Sigmoid colon (tissue), 7 donors: ENCODE measurements around the gene SULT1C4. TPM values are rescaled to one million over a fixed set of nuclear protein-coding genes. Genes with fewer than 3 reads are reported as not detected.

ENCODE experiments used
- DNase-seq: peaks from one replicate; pipeline ENCODE4 v3.0.0-alpha.2; 2019
- H3K27ac ChIP-seq, 4 donors: fragments of 200-600 bp; sonication (generic); one replicate each; pipeline ENCODE4 v1.5.1; 2016 to 2019; ENCODE audit warnings: mild to moderate bottlenecking in 1 of 4
- H3K27me3 ChIP-seq, 3 donors: fragments of 200-600 bp; sonication (generic); one replicate each; pipeline ENCODE4 v1.5.1; 2019; ENCODE audit warnings: mild to moderate bottlenecking in 1 of 3
- H3K36me3 ChIP-seq, 4 donors: fragments of 200-600 bp; sonication (generic); one replicate each; pipeline ENCODE4 v1.5.1; 2016 to 2019
- H3K4me1 ChIP-seq, 4 donors: fragments of 200-600 bp; sonication (generic); one replicate each; pipeline ENCODE4 v1.5.1; 2017 to 2019
- H3K4me3 ChIP-seq, 4 donors: fragments of 200-600 bp; sonication (generic); one replicate each; pipeline ENCODE4 v1.5.1; 2017 to 2019; ENCODE audit warnings: mild to moderate bottlenecking in 2 of 4, moderate library complexity in 1 of 4
- H3K9me3 ChIP-seq, 4 donors: fragments of 200-600 bp in 3 of 4; sonication (generic) in 3 of 4; one replicate each; pipeline versions ENCODE4 v1.5.1 to v1.6.1; 2013 to 2019
- EP300 ChIP-seq, 4 donors: sonication (generic); formaldehyde crosslinking; IDR thresholded peaks; one replicate each; pipeline ENCODE4 v1.6.1; 2017; ENCODE audit warnings: antibody characterized with exemption in 4 of 4
- POLR2A ChIP-seq, 2 donors: fragments of 450-650 bp; IDR thresholded peaks; one replicate each; pipeline ENCODE4 v1.6.1; 2016; ENCODE audit warnings: antibody characterized with exemption in 2 of 2, mild to moderate bottlenecking in 2 of 2, moderate library complexity in 2 of 2
- POLR2AphosphoS5 ChIP-seq, 4 donors: sonication (generic); formaldehyde crosslinking; IDR thresholded peaks; one replicate each; pipeline ENCODE4 v1.6.1; 2017; ENCODE audit warnings: antibody characterized with exemption in 4 of 4
- WGBS, 2 donors: extraction: QIAGEN DNeasy Blood & Tissue Kit; methylation state at CpG; one replicate each; pipeline ENCODE4 v1.1.7; 2013; 5-methylcytosine and 5-hydroxymethylcytosine counted together
- intact Hi-C: fragments of 100-400 bp; cut with DNase I; formaldehyde crosslinking; loops from one replicate; pipeline ENCODE4 v1.15.1; 2023
- polyA plus RNA-seq, 3 donors: library from polyadenylated mRNA; stranded (reverse); fragments of 200-250 nt; gene quantifications; one replicate each; pipeline ENCODE4 v1.2.3, GENCODE V29; 2013
- total RNA-seq, 4 donors: library from RNA; depleted of rRNA; stranded (reverse); fragments of >200 nt; gene quantifications; one replicate each; pipeline ENCODE4 v1.1.0, GENCODE V29; 2016
- TF ChIP-seq, protein P1 (sequence below), 4 experiments: fragments of 450-650 bp in 3 of 4; fragments of 200-600 bp in 1 of 4; IDR thresholded peaks; one replicate each; pipeline ENCODE4 v1.5.1; 2016 to 2019; ENCODE audit warnings: antibody characterized with exemption in 4 of 4, mild to moderate bottlenecking in 3 of 4, moderate library complexity in 2 of 4
- donor health status: healthy with polysubstance abuse.
- donor health status: Bipolar disorder and iron deficiency.
- donor health status: healthy.

The SULT1C4 gene
- total and polyA plus RNA-seq, 7 donors, result 0.60 to 7.2 (median 3.1) TPM; not detected in 1

DNA sequence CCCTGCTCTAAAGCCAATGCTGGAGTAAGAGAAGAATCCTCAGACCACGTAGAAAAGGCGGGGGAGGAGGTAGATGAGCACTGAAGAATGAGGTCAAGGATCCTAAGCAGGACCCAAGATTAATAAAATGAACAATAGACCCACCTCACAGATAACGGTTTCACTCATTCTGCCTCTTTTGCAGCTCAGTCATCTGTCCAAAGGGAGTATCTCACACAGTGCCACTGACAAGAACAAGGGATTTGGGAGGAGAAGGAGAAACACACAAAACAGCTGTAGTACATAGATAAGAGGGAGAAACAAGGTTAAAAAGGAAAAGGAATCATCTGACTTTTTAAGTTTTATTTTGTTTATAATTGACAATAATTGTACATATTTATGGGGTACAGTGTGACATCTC is 30.9 kb upstream of the SULT1C4 start:
- peaks cover 0 to 3% (median 0%) of the 10 kb centered on the region in 3 donors for H3K27me3 ChIP-seq
- no peak overlapping the region for H3K4me3 ChIP-seq
- H3K4me1 ChIP-seq, result no peaks in the 10 kb centered on the region
- no peaks in the 10 kb centered on the region for H3K9me3 ChIP-seq
- intact Hi-C loops, result no loop called here
- WGBS, 2 donors, result 86 to 93% methylated on average over 3 of the region's 3 CpGs
- H3K27ac ChIP-seq, result no peak overlapping the region
- TF ChIP-seq, protein P1, sequence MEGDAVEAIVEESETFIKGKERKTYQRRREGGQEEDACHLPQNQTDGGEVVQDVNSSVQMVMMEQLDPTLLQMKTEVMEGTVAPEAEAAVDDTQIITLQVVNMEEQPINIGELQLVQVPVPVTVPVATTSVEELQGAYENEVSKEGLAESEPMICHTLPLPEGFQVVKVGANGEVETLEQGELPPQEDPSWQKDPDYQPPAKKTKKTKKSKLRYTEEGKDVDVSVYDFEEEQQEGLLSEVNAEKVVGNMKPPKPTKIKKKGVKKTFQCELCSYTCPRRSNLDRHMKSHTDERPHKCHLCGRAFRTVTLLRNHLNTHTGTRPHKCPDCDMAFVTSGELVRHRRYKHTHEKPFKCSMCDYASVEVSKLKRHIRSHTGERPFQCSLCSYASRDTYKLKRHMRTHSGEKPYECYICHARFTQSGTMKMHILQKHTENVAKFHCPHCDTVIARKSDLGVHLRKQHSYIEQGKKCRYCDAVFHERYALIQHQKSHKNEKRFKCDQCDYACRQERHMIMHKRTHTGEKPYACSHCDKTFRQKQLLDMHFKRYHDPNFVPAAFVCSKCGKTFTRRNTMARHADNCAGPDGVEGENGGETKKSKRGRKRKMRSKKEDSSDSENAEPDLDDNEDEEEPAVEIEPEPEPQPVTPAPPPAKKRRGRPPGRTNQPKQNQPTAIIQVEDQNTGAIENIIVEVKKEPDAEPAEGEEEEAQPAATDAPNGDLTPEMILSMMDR (IDR thresholded peaks at IDR 0.05), result no peak
- no peak for TF ChIP-seq POLR2AphosphoS5 (IDR thresholded peaks at IDR 0.05)
- no peak for TF ChIP-seq POLR2A (IDR thresholded peaks at IDR 0.05)
- TF ChIP-seq EP300 (IDR thresholded peaks at IDR 0.05), result no peak
- no peak for DNase-seq
- H3K36me3 ChIP-seq, result no peaks in the 10 kb centered on the region

DNA sequence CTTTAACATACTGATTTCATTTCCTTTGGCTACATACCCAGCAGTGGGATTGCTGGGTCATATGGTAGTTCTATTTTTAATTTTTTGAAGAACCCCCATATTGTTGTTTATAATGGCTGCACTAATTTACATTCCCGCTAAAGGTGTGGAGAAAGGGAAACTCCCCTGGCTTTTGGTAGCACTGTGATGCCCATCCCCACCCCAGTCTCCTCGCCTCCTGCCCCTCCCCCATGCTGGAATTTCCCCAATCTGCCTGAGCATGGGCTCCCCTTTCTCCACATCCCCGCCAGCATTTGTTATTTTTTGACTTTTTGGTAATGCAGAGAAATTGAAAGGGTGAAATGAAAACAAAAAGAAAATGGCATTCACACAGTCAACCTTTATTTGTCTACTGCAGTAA is 30.0 kb upstream of the SULT1C4 start:
- no peak for DNase-seq
- no peaks in the 10 kb centered on the region for H3K36me3 ChIP-seq
- no peak overlapping the region for H3K4me3 ChIP-seq
- TF ChIP-seq POLR2A (IDR thresholded peaks at IDR 0.05) (no peak), EP300 (IDR thresholded peaks at IDR 0.05) (no peak), POLR2AphosphoS5 (IDR thresholded peaks at IDR 0.05) (no peak)
- TF ChIP-seq, protein P1 (IDR thresholded peaks at IDR 0.05), result no peak
- intact Hi-C loops, result no loop called here
- H3K27ac ChIP-seq, result no peak overlapping the region
- WGBS, 2 donors, result 84 to 85% methylated on average over 3 of the region's 3 CpGs
- peaks cover 0 to 3% (median 0%) of the 10 kb centered on the region in 3 donors for H3K27me3 ChIP-seq
- no peaks in the 10 kb centered on the region for H3K4me1 ChIP-seq
- H3K9me3 ChIP-seq, result no peaks in the 10 kb centered on the region

- TF ChIP-seq POLR2A (IDR thresholded peaks at IDR 0.05), result no peak
- TF ChIP-seq EP300 (IDR thresholded peaks at IDR 0.05), result no peak
- TF ChIP-seq, protein P1 (IDR thresholded peaks at IDR 0.05), result no peak
- TF ChIP-seq POLR2AphosphoS5 (IDR thresholded peaks at IDR 0.05), result no peak
- H3K27me3 ChIP-seq, result peaks cover 0 to 3% (median 0%) of the 10 kb centered on the region in 3 donors
- no peaks in the 10 kb centered on the region for H3K36me3 ChIP-seq
- no peaks in the 10 kb centered on the region for H3K9me3 ChIP-seq
- intact Hi-C loops, result no loop called here
- no peaks in the 10 kb centered on the region for H3K4me1 ChIP-seq
- 83 to 90% methylated on average over 5 of the region's 5 CpGs for WGBS, 2 donors
- no peak for DNase-seq
- no peak overlapping the region for H3K27ac ChIP-seq
- no peak overlapping the region for H3K4me3 ChIP-seq
Observed at GRCh38 chr2:108348816-108349570, 28.8 kb upstream of the SULT1C4 start.

GRCh38 chr2:108349571-108349928 is 28.2 kb upstream of the SULT1C4 start:
- Histone ChIP-seq H3K36me3 (no peaks in the 10 kb centered on the region), H3K4me3 (no peak overlapping the region), H3K27ac (no peak overlapping the region), H3K9me3 (no peaks in the 10 kb centered on the region), H3K27me3 (peaks cover 0 to 3% (median 0%) of the 10 kb centered on the region in 3 donors), H3K4me1 (no peaks in the 10 kb centered on the region)
- intact Hi-C loops, result no loop called here
- DNase-seq, result no peak
- 92% methylated on average over 2 of the region's 2 CpGs for WGBS, 2 donors
- TF ChIP-seq, protein P1 (IDR thresholded peaks at IDR 0.05), result no peak
- TF ChIP-seq EP300 (IDR thresholded peaks at IDR 0.05), result no peak
- TF ChIP-seq POLR2A (IDR thresholded peaks at IDR 0.05), result no peak
- TF ChIP-seq POLR2AphosphoS5 (IDR thresholded peaks at IDR 0.05), result no peak
